Right lobe of liver (tissue), 4 donors: ENCODE data around the gene PAK5.

Source experiments
- CTCF ChIP-seq, 4 donors: fragments of 200-600 bp in 3 of 4; fragments of 450-650 bp in 1 of 4; IDR thresholded peaks; one replicate each; pipeline versions ENCODE4 v1.5.1 to v1.8.0; 2016 to 2022; ENCODE audit warnings: antibody characterized with exemption in 4 of 4, mild to moderate bottlenecking in 2 of 4
- POLR2A ChIP-seq: fragments of 450-650 bp; IDR thresholded peaks from one replicate; pipeline ENCODE4 v1.6.1; 2017; ENCODE audit warnings: antibody characterized with exemption, mild to moderate bottlenecking
- donor health status: DM: no; HTN: no; CAD: no.
- donor health status: DM: no; HTN: no; CAD: no.
- donor health status: DM: no; HTN: yes; CAD: no.

- TF ChIP-seq CTCF (IDR thresholded peaks at IDR 0.05) (no peak), POLR2A (no peak)
Measured at GRCh38 chr20:9616455-9616805, 222.4 kb downstream of the PAK5 start.
